HepG2 (cell line): ENCODE measurements around the gene TTC39C. TPM values are rescaled to one million over a fixed set of nuclear protein-coding genes. Genes with fewer than 3 reads are reported as not detected.

Experiments
- HOXA3 ChIP-seq: sonication (generic); formaldehyde crosslinking; IDR thresholded peaks from 2 replicates; pipeline ENCODE4 v1.5.0; 2020; ENCODE audit warnings: missing genetic modification reagents
- ISL2 ChIP-seq: sonication (generic); formaldehyde crosslinking; IDR thresholded peaks from 2 replicates; pipeline ENCODE4 v1.5.0; 2020; ENCODE audit warnings: missing genetic modification reagents
- KLF13 ChIP-seq: sonication (generic); formaldehyde crosslinking; IDR thresholded peaks from 2 replicates; pipeline ENCODE4 v1.4.0; 2020; ENCODE audit warnings: mild to moderate bottlenecking, missing genetic modification reagents
- KMT2B ChIP-seq: IDR thresholded peaks from 2 replicates; pipeline ENCODE4 v1.6.1; 2016; ENCODE audit warnings: missing genetic modification reagents, missing compliant biosample characterization
- MLLT10 ChIP-seq: sonication (generic); formaldehyde crosslinking; IDR thresholded peaks from 2 replicates; pipeline ENCODE4 v1.4.0; 2020; ENCODE audit warnings: missing genetic modification reagents
- PLRG1 ChIP-seq: fragments of 450-650 bp; conservative IDR thresholded peaks from 2 replicates; pipeline ENCODE4 v1.6.1; 2016
- RAD51 ChIP-seq: fragments of 450-650 bp; IDR thresholded peaks from 2 replicates; pipeline ENCODE4 v1.6.1; 2016; ENCODE audit warnings: borderline replicate concordance
- SAP130 ChIP-seq: IDR thresholded peaks from 2 replicates; pipeline ENCODE4 v1.6.1; 2016; ENCODE audit warnings: low read depth
- SMC3 ChIP-seq: IDR thresholded peaks from 2 replicates; pipeline ENCODE4 v1.6.1; 2011; ENCODE audit warnings: low read length, improper control_type of control experiment
- STAG1 ChIP-seq: sonication (generic); formaldehyde crosslinking; IDR thresholded peaks from 2 replicates; pipeline ENCODE4 v1.4.0; 2020; ENCODE audit warnings: missing genetic modification reagents
- ZNF24 ChIP-seq: fragments of 450-650 bp; IDR thresholded peaks from 2 replicates; pipeline ENCODE4 v1.6.1; 2017; ENCODE audit warnings: antibody characterized with exemption, mild to moderate bottlenecking
- ZNF777 ChIP-seq: sonication (generic); formaldehyde crosslinking; IDR thresholded peaks from 2 replicates; pipeline ENCODE4 v1.4.0; 2020; ENCODE audit warnings: missing genetic modification reagents
- polyA plus RNA-seq, 8 experiments: library from polyadenylated mRNA; depleted of rRNA in 3 of 8; stranded (reverse) in 7 of 8; unstranded in 1 of 8; fragments of >200 nt; fragmentation: Illumina TruSeq in 4 of 8; extraction: Trizol in 4 of 8; gene quantifications; 2 replicates each; pipeline versions ENCODE4 v1.2.1 to v1.2.3, GENCODE V29; 2011 to 2016; ENCODE audit warnings: low read depth in 4 of 8, missing spikeins in 1 of 8, mixed read lengths in 1 of 8; ENCODE audit not compliant: insufficient read depth in 1 of 8
- total RNA-seq, 5 experiments: library from RNA; depleted of rRNA; stranded (reverse); fragments of >200 nt; fragmentation: Illumina TruSeq; extraction: Trizol; gene quantifications; 2 replicates each; pipeline ENCODE4 v1.2.3, GENCODE V29; 2016; ENCODE audit warnings: low read depth in 1 of 5
- TF ChIP-seq, protein P1 (sequence below): sonication (generic); IDR thresholded peaks from 2 replicates; pipeline ENCODE4 v1.6.1; 2016; ENCODE audit warnings: low read depth, borderline replicate concordance
- TF ChIP-seq, protein P2 (sequence below): sonication (generic); formaldehyde crosslinking; IDR thresholded peaks from 2 replicates; pipeline ENCODE4 v1.5.1; 2020; ENCODE audit warnings: missing genetic modification reagents, mild to moderate bottlenecking, borderline replicate concordance
- TF ChIP-seq, protein P3 (sequence below): sonication (generic); formaldehyde crosslinking; IDR thresholded peaks from 2 replicates; pipeline ENCODE4 v1.8.0; 2023; ENCODE audit warnings: mild to moderate bottlenecking, missing genetic modification reagents
- TF ChIP-seq, protein P4 (sequence below): sonication (generic); formaldehyde crosslinking; IDR thresholded peaks from 2 replicates; pipeline ENCODE4 v1.9.0; 2021; ENCODE audit warnings: missing genetic modification reagents, borderline replicate concordance
- TF ChIP-seq, protein P5 (sequence below): IDR thresholded peaks from 2 replicates; pipeline ENCODE4 v1.6.1; 2016; ENCODE audit warnings: low read depth, missing genetic modification reagents, missing compliant biosample characterization
- TF ChIP-seq, protein P6 (sequence below): fragments of 450-650 bp; IDR thresholded peaks from 2 replicates; pipeline ENCODE4 v1.6.1; 2017

TTC39C gene
- total and polyA plus RNA-seq, 2 of the 13 experiments (the other 11 are each of a cell fraction or from before 2014, with no cell fraction given) = 19.1 to 25.9 TPM

DNA sequence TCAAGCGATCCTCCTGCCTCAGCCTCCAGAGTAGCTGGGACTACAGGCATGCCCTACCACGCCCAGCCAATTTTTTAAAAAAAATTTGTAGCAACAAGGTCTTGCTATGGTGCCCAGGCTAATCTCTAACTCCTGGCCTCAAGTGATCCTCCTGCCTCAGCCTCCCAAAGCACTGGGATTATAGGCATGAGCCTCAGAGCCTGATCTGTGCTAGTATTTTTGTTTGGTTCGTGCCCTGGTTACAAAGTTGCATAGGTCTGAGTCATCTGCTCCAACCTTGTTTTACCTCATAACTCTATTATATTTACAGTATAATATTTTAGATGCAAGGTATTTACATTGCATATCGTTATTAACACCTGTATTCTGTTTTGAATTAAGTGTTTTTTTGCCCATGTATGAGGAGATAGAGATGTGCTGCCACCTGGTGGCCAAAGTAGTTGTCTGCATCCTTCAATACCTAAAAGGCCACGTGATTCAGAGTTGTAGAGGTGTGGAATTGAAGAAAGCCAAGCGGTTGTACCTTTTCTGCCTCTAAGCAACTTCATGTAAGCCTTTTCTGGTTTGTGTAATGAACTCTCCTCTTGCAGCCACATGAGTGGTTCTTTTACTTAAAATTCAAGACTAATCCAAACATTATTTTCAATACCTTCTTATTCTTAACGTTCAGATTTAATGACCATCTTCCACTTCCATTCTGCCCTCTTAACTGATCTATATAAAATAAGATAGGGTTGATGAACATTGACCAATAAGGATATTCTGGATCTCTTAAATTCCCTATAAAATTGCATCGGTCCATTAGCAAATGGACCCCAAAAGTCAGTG is 104.4 kb downstream of the TTC39C start (continued):
- TF ChIP-seq, protein P1, sequence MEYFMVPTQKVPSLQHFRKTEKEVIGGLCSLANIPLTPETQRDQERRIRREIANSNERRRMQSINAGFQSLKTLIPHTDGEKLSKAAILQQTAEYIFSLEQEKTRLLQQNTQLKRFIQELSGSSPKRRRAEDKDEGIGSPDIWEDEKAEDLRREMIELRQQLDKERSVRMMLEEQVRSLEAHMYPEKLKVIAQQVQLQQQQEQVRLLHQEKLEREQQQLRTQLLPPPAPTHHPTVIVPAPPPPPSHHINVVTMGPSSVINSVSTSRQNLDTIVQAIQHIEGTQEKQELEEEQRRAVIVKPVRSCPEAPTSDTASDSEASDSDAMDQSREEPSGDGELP = no peak
- TF ChIP-seq RAD51 (peak; percentile 62; the same call in 1 of the 2 replicates), KLF13 (CRISPR knock-in tag) (no peak), ZNF24 (no peak), KMT2B (CRISPR knock-in tag) (no peak), SMC3 (peak; percentile 79), SAP130 (CRISPR knock-in tag) (peak; percentile 21; the same call in 1 of the 2 replicates), ISL2 (no peak), PLRG1 (no peak), HOXA3 (CRISPR knock-in tag) (no peak), STAG1 (CRISPR knock-in tag) (peak; percentile 93), ZNF777 (no peak), MLLT10 (CRISPR knock-in tag) (no peak)
- TF ChIP-seq, protein P2, sequence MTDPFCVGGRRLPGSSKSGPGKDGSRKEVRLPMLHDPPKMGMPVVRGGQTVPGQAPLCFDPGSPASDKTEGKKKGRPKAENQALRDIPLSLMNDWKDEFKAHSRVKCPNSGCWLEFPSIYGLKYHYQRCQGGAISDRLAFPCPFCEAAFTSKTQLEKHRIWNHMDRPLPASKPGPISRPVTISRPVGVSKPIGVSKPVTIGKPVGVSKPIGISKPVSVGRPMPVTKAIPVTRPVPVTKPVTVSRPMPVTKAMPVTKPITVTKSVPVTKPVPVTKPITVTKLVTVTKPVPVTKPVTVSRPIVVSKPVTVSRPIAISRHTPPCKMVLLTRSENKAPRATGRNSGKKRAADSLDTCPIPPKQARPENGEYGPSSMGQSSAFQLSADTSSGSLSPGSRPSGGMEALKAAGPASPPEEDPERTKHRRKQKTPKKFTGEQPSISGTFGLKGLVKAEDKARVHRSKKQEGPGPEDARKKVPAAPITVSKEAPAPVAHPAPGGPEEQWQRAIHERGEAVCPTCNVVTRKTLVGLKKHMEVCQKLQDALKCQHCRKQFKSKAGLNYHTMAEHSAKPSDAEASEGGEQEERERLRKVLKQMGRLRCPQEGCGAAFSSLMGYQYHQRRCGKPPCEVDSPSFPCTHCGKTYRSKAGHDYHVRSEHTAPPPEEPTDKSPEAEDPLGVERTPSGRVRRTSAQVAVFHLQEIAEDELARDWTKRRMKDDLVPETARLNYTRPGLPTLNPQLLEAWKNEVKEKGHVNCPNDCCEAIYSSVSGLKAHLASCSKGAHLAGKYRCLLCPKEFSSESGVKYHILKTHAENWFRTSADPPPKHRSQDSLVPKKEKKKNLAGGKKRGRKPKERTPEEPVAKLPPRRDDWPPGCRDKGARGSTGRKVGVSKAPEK = no peak
- TF ChIP-seq, protein P3, sequence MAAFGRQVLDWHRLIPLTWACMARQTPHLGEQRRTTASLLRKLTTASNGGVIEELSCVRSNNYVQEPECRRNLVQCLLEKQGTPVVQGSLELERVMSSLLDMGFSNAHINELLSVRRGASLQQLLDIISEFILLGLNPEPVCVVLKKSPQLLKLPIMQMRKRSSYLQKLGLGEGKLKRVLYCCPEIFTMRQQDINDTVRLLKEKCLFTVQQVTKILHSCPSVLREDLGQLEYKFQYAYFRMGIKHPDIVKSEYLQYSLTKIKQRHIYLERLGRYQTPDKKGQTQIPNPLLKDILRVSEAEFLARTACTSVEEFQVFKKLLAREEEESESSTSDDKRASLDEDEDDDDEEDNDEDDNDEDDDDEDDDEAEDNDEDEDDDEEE (CRISPR knock-in tag) = no peak
- TF ChIP-seq, protein P4, sequence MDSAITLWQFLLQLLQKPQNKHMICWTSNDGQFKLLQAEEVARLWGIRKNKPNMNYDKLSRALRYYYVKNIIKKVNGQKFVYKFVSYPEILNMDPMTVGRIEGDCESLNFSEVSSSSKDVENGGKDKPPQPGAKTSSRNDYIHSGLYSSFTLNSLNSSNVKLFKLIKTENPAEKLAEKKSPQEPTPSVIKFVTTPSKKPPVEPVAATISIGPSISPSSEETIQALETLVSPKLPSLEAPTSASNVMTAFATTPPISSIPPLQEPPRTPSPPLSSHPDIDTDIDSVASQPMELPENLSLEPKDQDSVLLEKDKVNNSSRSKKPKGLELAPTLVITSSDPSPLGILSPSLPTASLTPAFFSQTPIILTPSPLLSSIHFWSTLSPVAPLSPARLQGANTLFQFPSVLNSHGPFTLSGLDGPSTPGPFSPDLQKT (CRISPR knock-in tag) = no peak
- TF ChIP-seq, protein P5, sequence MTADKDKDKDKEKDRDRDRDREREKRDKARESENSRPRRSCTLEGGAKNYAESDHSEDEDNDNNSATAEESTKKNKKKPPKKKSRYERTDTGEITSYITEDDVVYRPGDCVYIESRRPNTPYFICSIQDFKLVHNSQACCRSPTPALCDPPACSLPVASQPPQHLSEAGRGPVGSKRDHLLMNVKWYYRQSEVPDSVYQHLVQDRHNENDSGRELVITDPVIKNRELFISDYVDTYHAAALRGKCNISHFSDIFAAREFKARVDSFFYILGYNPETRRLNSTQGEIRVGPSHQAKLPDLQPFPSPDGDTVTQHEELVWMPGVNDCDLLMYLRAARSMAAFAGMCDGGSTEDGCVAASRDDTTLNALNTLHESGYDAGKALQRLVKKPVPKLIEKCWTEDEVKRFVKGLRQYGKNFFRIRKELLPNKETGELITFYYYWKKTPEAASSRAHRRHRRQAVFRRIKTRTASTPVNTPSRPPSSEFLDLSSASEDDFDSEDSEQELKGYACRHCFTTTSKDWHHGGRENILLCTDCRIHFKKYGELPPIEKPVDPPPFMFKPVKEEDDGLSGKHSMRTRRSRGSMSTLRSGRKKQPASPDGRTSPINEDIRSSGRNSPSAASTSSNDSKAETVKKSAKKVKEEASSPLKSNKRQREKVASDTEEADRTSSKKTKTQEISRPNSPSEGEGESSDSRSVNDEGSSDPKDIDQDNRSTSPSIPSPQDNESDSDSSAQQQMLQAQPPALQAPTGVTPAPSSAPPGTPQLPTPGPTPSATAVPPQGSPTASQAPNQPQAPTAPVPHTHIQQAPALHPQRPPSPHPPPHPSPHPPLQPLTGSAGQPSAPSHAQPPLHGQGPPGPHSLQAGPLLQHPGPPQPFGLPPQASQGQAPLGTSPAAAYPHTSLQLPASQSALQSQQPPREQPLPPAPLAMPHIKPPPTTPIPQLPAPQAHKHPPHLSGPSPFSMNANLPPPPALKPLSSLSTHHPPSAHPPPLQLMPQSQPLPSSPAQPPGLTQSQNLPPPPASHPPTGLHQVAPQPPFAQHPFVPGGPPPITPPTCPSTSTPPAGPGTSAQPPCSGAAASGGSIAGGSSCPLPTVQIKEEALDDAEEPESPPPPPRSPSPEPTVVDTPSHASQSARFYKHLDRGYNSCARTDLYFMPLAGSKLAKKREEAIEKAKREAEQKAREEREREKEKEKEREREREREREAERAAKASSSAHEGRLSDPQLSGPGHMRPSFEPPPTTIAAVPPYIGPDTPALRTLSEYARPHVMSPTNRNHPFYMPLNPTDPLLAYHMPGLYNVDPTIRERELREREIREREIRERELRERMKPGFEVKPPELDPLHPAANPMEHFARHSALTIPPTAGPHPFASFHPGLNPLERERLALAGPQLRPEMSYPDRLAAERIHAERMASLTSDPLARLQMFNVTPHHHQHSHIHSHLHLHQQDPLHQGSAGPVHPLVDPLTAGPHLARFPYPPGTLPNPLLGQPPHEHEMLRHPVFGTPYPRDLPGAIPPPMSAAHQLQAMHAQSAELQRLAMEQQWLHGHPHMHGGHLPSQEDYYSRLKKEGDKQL = no peak
- TF ChIP-seq, protein P6, sequence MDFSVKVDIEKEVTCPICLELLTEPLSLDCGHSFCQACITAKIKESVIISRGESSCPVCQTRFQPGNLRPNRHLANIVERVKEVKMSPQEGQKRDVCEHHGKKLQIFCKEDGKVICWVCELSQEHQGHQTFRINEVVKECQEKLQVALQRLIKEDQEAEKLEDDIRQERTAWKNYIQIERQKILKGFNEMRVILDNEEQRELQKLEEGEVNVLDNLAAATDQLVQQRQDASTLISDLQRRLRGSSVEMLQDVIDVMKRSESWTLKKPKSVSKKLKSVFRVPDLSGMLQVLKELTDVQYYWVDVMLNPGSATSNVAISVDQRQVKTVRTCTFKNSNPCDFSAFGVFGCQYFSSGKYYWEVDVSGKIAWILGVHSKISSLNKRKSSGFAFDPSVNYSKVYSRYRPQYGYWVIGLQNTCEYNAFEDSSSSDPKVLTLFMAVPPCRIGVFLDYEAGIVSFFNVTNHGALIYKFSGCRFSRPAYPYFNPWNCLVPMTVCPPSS = no peak
